ENCODE measurements around the gene DNM1. TPM values are rescaled to one million over a fixed set of nuclear protein-coding genes. Genes with fewer than 3 reads are reported as not detected.

The DNM1 gene
- total RNA-seq, 1 donor from 2014 or later = 34.1 TPM

DNA sequence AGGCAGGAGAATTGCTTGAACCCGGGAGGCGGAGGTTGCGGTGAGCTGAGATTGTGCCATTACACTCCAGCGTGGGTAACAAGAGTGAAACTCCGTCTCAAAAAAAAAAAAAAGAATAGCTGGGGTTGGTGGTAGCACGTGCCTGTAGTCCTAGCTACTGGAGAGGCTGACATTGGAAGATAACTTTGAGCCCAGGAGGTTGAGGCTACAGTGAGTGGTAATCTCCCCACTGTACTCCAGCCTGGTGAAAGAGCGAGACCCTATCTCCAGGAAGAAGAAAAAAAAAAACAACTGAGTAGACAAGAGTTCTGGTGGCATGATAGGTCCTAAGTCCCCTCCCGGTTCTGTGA, 46.4 kb downstream of the DNM1 start:
- Mint-ChIP-seq H3K27me3 (peaks cover 40% of the 10 kb centered on the region), H3K9me3 (ENCODE audit: low read depth) (no peaks in the 10 kb centered on the region), H3K4me1 (ENCODE audit: low read depth) (peaks cover 5% of the 10 kb centered on the region), H3K4me3 (ENCODE audit: low read depth) (peak overlapping the region; percentile 65), H3K27ac (no peak overlapping the region), H3K36me3 (ENCODE audit: insufficient read depth) (peaks cover under 1% of the 10 kb centered on the region)
- no peak for DNase-seq (ENCODE audit: low spot score, unreplicated experiment)
- no peak for TF ChIP-seq CTCF (IDR thresholded peaks at IDR 0.05; ENCODE audit: unreplicated experiment)

DNA sequence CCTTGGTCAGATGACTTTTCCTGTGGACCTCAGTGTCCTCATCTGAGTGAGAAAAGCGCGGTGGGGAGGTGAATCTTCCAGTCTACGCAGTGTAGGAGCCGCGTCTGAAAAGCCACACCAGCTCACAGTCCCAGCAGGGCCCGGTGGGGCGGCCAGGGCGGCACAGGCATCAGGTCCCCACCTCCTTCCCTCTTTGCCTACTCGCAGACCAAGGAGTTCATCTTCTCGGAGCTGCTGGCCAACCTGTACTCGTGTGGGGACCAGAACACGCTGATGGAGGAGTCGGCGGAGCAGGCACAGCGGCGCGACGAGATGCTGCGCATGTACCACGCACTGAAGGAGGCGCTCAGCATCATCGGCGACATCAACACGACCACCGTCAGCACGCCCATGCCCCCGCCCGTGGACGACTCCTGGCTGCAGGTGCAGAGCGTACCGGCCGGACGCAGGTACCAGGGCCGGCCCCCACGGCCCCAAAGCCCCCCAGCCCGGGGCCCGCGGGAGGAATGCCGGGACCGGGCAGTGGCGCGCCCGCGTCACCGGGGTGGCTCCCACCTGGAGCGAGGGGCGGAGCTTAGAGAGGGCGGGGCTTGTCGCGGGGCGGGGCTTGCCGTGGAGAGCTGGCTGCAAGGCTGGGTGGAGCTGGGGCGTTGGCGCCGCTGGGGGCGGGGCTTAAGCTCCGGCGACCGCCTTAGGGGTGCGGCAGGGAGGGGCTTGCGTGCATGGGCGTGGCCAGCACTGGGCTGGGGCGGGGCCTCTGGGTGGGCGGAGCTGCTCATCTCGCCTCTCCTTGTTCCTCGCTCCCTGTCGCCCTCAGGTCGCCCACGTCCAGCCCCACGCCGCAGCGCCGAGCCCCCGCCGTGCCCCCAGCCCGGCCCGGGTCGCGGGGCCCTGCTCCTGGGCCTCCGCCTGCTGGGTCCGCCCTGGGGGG, 47.0 kb downstream of the DNM1 start:
- Mint-ChIP-seq H3K36me3 (ENCODE audit: insufficient read depth) (peaks cover 3% of the 10 kb centered on the region), H3K4me1 (ENCODE audit: low read depth) (peaks cover 5% of the 10 kb centered on the region), H3K27me3 (peaks cover 40% of the 10 kb centered on the region), H3K4me3 (ENCODE audit: low read depth) (peak overlapping the region; percentile 65), H3K27ac (peak overlapping the region; percentile 56), H3K9me3 (ENCODE audit: low read depth) (no peaks in the 10 kb centered on the region)
- no peak for TF ChIP-seq CTCF (IDR thresholded peaks at IDR 0.05; ENCODE audit: unreplicated experiment)
- DNase-seq (ENCODE audit: low spot score, unreplicated experiment) = peak; percentile 92

DNA sequence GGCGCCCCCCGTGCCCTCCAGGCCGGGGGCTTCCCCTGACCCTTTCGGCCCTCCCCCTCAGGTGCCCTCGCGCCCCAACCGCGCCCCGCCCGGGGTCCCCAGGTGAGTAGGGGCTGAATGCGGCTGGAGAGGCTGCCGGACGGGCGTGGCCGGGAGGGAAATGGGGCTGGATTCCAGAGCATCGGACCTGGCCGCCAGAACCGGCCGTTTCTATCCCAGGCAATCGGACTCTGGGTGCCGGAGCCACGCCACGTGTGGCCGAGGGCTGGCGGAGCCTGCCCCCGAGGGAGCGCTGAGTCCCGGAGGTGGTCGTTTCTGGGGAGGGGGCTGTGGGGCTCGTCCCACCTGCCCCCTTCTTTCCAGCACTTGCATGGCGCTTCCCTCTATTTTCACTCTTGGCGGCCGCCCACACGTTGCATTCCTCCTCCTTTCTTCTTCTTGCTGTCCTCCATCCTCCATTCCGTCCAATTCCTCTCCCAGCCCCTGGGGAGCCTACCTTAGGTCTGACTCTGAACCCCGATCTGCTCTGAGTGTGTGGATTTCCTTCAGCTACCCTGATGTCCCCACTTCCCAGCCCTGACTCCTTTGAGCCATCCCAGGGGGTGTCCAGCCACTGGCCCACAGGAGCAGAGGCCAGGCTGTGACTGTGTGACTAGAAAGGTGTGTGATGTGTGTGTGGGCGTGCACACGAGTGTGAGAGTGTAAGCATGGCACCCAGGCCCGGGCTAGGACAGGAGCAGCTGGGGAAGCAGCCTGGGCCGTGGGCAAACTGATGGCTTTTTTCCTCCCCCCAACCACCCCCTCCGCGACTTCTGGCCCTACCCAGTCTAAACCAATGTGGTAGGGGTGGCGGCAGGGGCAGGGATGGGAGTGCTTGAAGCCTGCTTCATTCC, 47.9 kb downstream of the DNM1 start:
- DNase-seq (ENCODE audit: low spot score, unreplicated experiment) = no peak
- Mint-ChIP-seq H3K4me3 (ENCODE audit: low read depth) (peak overlapping the region; percentile 59), H3K27ac (no peak overlapping the region), H3K36me3 (ENCODE audit: insufficient read depth) (peaks cover 3% of the 10 kb centered on the region), H3K4me1 (ENCODE audit: low read depth) (peaks cover 2% of the 10 kb centered on the region), H3K9me3 (ENCODE audit: low read depth) (no peaks in the 10 kb centered on the region), H3K27me3 (peaks cover 36% of the 10 kb centered on the region)
- TF ChIP-seq CTCF (IDR thresholded peaks at IDR 0.05; ENCODE audit: unreplicated experiment) = no peak

DNA sequence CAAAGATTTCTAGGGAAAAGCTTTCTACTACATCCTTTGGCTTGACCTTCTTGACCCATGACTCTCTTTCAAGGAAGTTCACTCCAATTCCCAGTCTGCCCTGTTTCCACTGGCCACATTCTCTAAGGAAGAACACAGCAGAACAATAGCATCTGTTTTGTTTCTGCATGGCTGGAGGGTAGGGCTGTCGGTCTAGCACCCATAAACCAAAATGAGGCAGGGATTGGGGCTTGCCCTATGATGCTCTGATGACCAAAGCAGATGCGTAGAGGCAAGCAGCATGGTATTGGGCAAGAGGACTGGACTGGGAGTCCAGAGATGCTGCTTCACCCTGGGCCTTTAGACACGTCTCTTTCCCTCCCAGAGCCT, 48.5 kb downstream of the DNM1 start:
- Mint-ChIP-seq H3K27ac (no peak overlapping the region), H3K4me3 (ENCODE audit: low read depth) (no peak overlapping the region), H3K27me3 (peaks cover 36% of the 10 kb centered on the region), H3K9me3 (ENCODE audit: low read depth) (no peaks in the 10 kb centered on the region), H3K4me1 (ENCODE audit: low read depth) (peaks cover 2% of the 10 kb centered on the region), H3K36me3 (ENCODE audit: insufficient read depth) (peaks cover 3% of the 10 kb centered on the region)
- no peak for TF ChIP-seq CTCF (IDR thresholded peaks at IDR 0.05; ENCODE audit: unreplicated experiment)
- DNase-seq (ENCODE audit: low spot score, unreplicated experiment) = no peak

Measured in progenitor cell of endocrine pancreas (in vitro differentiated cells).